ENCODE results near the gene ZBTB16.
A peak's percentile ranks its signal among the peaks of the same experiment; 100 is the strongest.

ZBTB16 gene

GRCh38 chr11:114059278-114059983, at the start of gene ZBTB16:
TSS of gene ZBTB16 (plus strand) at chr11:114059711. CDS start at chr11:114063301, 3,590 bp downstream.
- DNase-seq = peak; percentile 41 to 75 (median 52)

DNA sequence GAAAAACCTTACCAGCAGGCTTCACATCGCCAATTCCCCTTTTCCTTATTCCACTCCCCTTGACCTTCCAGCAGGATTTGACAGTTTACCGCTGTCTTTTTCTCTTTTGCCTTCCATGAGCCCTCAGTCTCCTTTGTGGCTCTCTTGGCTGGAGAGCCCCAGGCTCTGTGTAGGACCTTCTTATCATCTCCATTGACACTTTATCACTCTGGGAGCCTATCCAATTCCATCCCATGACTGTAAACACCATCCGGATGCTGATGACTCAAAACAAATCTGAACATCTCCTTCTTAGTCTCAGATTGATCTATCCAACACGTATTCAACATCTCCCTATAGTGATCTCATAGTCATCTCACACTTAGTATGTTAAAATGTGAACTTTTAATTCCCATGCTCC, 48.6 kb upstream of the ZBTB16 start:
- no peak for DNase-seq

DNA sequence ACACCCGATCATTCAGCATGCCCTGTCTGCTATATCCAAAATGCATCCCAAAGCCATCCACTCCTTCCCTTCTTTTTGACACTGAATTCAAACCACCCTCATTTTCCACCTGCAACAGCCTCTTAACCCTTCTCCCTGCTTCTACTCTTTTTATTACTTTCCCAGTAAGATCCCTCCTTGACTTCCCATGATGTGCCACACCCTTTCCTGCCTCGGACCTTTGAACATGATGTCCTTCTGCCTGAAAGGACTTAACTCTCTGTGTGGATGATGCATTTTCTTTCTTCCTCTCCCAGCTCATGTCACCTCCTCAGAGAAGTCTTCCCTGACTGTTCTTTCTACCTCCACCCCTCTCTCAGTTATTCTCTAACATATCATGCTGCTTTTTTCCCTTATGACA, 48.1 kb upstream of the ZBTB16 start:
- no peak for DNase-seq

DNA sequence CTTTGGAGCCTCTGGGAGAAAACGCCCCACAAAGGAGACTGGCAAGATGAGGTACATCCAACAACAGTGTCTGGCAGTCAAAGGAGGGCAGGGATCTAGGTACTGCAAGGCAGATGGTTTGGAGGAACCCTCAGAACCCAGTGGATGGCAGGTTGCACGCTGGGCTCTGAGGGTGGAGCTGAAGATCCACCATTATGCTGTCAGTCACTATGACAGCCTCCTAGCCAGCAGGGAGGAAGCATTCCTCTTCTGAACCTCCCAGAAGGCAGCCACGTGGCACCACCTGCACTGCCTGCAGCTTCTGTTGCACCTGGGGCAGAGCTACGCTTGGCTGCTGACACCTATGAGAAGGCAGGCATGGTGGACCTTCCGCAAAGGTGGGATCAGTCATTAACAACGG, 44.4 kb upstream of the ZBTB16 start:
- no peak for DNase-seq

DNA sequence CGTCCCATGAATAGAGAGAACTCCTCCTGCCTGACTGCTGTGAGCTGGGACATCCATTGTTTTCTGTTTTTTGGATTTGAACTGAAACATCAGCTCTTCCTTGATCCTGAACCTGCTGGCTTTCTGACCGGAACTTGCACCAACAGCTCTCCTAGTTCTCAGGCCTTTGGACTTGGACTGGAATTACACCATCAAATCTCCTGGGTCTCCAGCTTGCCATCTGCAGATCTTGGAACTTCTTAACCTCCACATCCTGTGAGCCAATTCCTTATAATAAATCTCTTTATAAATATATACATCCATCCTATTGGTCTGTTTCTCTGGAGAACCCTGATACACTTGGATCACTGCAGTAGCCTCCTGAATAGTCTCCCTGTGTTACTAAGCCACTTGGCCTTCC, 42.5 kb upstream of the ZBTB16 start:
- no peak for DNase-seq

DNA sequence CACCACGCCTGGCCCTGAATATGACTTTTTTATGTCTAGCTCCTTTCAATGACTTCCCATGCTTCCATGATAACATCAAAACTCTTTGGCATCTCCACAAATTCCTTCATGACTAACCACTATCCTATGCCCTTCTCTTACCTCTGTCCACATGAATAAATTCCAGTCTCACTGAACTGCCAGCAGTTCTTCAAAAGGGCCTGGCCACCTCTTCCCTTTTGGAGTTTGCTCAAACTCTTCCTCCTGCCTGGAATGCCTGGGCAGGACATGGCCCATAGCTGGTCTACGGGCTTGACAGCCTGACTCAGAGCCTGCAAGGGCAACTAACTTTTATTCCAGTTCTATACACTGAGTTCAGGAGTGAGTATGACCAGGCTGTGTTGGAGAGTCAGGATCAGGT, 41.8 kb upstream of the ZBTB16 start:
- DNase-seq = no peak

DNA sequence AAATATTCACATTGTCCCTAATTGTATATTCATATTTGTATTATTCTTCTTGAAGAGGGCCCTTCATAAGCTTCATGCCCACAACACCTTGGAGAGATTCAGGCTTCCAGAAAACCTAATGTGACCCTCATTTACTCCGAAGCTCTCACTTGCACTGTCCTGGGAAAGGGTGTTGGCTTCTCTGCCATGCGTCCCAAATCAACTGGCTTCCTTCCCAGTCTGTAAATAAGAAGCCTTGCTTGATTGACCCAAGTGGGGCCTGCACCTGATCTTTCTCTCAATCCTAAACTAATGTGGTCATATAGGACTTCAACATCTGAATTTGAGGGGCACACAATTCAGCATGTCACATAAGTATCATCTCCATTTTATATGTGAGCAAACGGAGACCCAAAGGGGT, 40.5 kb upstream of the ZBTB16 start:
- DNase-seq = no peak

GRCh38 chr11:114019574-114019973, 39.9 kb upstream of the ZBTB16 start:
- no peak for DNase-seq

DNA sequence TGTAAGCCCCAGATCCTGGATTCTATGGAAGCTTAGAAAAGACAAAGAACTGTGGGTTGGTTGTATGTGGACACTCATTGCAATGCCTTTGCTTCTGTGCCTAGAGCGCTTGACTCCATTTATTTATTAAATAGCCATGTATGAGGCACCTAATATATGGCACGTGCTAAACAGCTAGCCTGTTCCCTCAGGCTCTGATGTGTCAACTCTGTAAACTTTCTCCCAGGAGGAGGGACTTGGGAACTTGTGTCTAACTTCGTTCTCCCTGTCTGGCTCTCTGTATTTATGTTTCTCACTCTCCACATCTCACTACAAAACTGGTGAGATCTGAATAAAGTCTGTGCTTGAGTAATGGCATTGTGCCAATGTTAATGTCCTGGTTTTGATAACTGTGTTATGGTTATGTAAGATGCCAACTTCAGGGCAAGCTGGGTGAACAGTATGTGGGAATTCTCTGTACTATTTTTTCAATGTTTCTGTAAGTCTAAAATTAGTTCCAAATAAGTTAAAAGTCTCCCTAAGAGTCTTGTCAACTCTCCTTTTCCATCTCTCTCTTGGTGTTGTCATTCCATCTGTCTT, 34.1 kb upstream of the ZBTB16 start:
- no peak for DNase-seq

GRCh38 chr11:114026355-114026754, 33.2 kb upstream of the ZBTB16 start:
- DNase-seq = peak in 4 of 6 experiments; percentile 8 to 28 (median 14)

DNA sequence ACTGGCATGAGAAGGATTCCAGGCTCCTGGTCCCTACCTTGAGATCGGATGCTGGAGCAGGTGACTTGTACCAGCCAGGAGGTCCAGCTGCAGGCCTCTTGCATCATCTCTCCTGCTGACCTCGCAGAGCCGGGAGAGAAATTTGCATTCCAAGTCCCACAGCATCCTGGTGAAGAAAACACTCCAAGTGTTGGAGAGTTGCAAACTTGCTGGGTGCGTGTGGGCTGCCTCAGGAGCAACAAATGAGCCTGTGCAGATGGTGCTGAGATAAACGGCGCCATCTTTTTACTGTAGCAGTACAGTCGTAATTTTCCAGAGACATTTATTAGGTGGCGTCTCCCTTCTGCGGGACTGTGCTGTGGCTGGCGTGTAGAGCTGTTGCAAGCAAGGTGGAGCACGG, 32.1 kb upstream of the ZBTB16 start:
- DNase-seq = no peak

DNA sequence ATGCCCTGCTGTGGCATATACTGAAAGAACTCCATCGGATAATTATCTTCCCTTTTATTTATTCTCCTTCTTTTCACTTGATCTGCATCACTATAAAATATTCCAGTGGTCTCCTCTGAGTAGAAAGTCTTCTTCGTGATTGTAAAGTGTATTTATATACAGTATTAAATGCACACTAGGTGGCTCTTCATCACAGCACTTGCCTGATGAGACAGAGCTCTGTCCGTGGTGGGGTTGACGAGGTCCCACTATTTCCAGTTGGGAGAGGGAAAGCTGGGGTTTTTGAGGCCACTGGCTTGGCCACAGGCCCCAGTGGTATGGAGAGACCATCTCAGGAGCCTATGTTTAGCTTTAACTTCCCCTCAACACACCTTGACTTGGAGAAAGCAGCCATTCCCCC, 31.6 kb upstream of the ZBTB16 start:
- DNase-seq = no peak

DNA sequence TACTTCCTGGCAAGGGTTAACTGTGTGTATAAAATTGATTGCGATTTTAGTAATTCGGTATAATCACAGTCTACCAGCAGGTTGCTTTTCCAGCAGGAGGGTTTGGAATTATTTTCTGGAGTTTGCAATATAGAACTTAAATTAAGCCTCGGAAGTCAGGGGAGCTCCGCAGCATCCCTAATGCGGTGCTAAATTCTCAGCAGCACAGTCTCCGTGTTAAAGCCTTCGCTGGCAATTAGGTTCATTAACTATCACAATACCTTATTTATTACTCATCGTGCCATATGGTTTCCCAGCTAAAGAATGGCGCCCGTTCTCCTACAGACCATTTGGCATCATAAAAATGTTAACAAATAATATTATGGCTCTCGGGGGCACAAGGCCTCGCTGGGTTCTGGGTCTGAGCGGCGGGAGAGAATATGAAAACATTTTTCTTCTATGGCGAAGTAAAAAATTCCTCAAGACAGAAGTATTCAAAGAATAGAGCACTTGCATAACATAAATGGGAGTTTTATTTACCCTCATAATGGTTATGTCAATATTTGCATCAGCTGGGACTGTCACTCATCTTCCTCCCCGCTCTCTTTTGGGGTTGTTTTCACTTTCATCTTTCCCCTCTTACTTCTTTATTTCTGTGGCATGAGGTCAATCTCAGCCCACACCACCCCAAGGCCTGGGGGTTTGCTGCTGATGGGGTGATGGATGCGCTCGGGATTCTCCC, 28.1 kb upstream of the ZBTB16 start:
- DNase-seq = no peak

DNA sequence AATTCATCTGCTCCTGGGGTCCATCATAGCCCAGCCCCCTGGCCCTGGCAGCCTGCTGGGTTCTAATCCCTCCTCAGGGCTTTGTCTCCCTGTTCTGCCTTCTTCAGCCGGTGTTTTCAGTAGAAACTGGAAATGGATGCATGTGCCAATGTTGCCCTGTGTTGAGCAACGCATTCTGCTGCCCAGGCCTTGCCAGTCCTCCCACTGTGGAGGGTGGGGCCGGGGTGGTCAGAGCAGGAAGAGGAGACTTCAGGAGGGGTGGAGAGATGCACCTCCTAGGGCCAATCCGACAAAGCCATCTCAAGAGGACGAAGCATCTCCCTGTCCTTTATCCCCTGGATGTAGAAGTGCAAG, 27.6 kb upstream of the ZBTB16 start:
- no peak for DNase-seq

DNA sequence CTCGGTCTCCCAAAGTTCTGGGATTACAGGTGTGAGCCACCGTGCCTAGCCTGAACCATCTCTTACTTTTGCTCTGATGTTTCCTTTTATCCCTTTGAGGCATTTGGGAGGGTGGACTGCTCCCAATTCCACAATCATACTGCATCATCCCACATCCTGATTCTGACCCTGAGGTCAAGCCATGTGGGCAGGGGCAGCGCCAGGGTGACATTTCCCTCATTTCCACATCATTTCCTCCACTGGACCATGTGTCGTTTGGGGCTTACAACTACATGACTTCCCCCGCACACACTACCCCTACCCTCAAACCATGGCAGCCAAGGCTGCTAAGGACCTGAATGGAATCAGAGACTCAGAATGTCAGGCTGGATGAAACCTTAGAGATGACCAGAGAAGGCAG, 26.4 kb upstream of the ZBTB16 start:
- DNase-seq = no peak

- no peak for DNase-seq
Observed at GRCh38 chr11:114033572-114033971, 25.9 kb upstream of the ZBTB16 start.

- DNase-seq = no peak
Observed at GRCh38 chr11:114034956-114035355, 24.6 kb upstream of the ZBTB16 start.

DNA sequence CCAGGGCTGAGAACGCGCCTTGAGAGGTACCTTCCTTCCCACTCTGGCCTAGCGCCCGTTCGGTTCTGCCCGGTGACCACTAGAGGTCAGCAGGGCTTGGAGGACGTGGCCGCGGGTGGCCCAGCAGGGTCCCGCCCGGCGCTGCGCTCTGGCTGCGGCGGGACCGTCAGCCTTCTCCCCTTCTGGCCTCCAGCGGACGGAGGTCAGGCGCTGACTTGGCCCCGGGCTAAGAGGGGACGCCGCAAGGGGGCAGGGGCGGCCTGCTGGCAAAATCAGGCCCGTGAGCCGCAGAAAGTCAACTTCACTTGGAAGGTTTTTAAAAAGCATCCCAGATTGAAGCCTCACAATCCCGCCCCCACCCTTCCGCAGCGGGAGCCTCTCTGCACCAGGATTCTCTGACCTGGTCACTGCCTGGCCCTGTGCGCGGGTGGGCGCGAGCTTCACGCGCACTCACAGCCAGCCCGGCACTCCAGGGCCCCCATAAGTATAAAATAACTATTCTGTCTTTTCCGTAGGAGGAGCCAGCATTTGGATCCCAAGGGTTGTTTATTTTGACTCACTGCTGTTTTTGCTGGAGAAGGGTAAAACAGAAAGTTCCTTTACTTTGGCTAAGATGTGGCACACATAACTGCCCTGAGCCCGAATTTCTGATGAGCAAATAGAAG, 23.2 kb upstream of the ZBTB16 start:
- DNase-seq = peak; percentile 19 to 77 (median 38)

GRCh38 chr11:114036958-114037357, 22.6 kb upstream of the ZBTB16 start:
- DNase-seq = no peak

- no peak for DNase-seq
Observed at GRCh38 chr11:114039551-114039950, 20.0 kb upstream of the ZBTB16 start.

GRCh38 chr11:114040706-114041211, 18.8 kb upstream of the ZBTB16 start:
- no peak for DNase-seq

DNA sequence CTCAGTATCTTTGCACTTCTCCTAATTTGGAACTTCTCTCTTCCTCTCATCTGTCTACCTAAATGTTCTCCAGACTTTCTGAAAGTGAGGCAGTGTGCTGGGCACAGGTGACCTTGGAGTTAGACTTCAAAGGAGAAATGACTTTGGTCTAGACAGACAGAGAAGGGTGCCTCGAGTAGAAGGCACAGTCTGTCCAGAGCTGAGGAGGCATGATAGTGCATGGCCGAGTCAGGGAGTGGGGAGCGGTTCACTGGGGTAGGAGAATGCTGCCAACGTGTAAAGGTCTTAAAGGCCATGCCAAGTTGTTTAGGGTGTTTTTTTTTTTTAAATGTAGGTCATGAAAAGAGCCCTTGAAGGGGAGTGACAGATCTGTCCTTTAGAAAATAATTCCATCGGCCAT, 17.3 kb upstream of the ZBTB16 start:
- no peak for DNase-seq

DNA sequence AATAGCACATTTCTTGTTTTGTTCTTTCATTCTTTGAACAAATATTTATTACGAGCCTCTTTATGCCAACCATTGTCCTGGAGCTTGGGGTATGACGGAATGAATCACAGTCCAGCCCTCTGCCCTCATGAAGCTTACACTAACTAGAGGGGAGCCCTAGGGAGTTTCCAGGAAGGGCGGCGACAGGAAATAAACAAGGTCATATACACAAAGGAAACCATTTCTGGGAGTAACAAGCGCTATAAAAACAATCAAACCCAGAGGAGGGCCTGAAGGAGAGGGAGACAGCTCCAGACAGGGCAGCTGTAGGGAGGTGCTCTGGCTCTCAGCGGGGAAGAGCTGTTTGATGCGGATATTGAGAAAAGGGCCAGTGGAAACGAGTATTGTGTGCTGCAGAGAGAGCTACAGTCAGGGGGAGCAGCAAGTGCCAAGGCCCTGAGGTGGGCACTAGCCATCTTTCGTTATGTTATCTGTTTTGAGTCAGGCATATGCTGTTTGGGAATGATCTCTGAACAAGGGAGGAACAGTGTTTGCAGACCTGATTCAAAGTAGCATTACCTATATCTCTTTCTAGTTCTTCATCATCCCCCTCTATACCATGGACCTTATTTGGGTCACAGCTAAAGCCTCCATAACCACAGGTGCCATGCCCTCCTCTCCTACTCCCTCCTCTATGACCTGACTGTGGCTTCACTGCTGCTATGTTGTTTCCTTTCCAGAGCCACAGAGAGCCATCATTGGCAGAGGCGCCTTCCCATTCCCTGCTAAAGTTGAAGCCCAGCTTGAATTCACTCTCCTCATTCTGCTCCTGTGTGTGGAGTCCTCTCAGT, 15.3 kb upstream of the ZBTB16 start:
- DNase-seq = no peak
